GM12891 (cell line): ENCODE data around the gene SLC6A9.

Source experiments
- PAX5 ChIP-seq: IDR thresholded peaks from 2 replicates; pipeline ENCODE4 v1.6.1; 2011; ENCODE audit warnings: low read length, moderate library complexity, mild to moderate bottlenecking; ENCODE audit not compliant: insufficient read depth, severe bottlenecking
- POLR2A ChIP-seq: IDR thresholded peaks from 2 replicates; pipeline ENCODE4 v1.6.1; 2011; ENCODE audit warnings: low read depth, low read length, control low read depth
- POLR2AphosphoS5 ChIP-seq: IDR thresholded peaks from 2 replicates; pipeline ENCODE4 v1.6.1; 2011; ENCODE audit warnings: low read depth, low read length, control low read depth
- POU2F2 ChIP-seq: IDR thresholded peaks from 2 replicates; pipeline ENCODE4 v1.6.1; 2011; ENCODE audit warnings: low read depth, mild to moderate bottlenecking, control low read depth, low read length, moderate library complexity
- SPI1 ChIP-seq: IDR thresholded peaks from 2 replicates; pipeline ENCODE4 v1.6.1; 2011; ENCODE audit warnings: low read depth, low read length, control low read depth
- TAF1 ChIP-seq: IDR thresholded peaks from 2 replicates; pipeline ENCODE4 v1.6.1; 2011; ENCODE audit warnings: low read depth, low read length, control low read depth

- TF ChIP-seq POLR2A = no peak
- no peak for TF ChIP-seq POLR2AphosphoS5
- TF ChIP-seq TAF1 = no peak
- TF ChIP-seq SPI1 = no peak
- TF ChIP-seq PAX5 = no peak
- TF ChIP-seq POU2F2 = no peak
Observed at GRCh38 chr1:44002606-44003157, 28.6 kb downstream of the SLC6A9 start.
